ENCODE results near the gene ABHD12B.

GRCh38 chr14:50853891-50854290 lies 18.0 kb upstream of the ABHD12B start:
- TF ChIP-seq CTCF (IDR thresholded peaks at IDR 0.05; ENCODE audit: low read length) = no peak
- no peak for TF ChIP-seq EZH2 (optimal IDR thresholded peaks at IDR 0.05; ENCODE audit: low read depth, low read length)
- no peak for TF ChIP-seq EZH2phosphoT487 (IDR thresholded peaks at IDR 0.05; ENCODE audit: low read length)

All from MM.1S (cell line).